WTC11 (cell line): Measurements from ENCODE around the gene RGL1.

Experiments
- MXD4 ChIP-seq: fragments of 250-450 bp; sonication (Bioruptor Pico); IDR thresholded peaks from 2 replicates; pipeline ENCODE4 v1.8.0; 2021; ENCODE audit warnings: mild to moderate bottlenecking, moderate library complexity, borderline replicate concordance
- RELA ChIP-seq: sonication (generic); formaldehyde crosslinking; IDR thresholded peaks from 2 replicates; pipeline ENCODE4 v1.8.1; 2022; ENCODE audit warnings: missing genetic modification reagents, mild to moderate bottlenecking, borderline replicate concordance
- TP53 ChIP-seq: sonication (generic); formaldehyde crosslinking; IDR thresholded peaks from 2 replicates; pipeline ENCODE4 v1.8.1; 2023; ENCODE audit warnings: mild to moderate bottlenecking, missing genetic modification reagents
- ZNF138 ChIP-seq: sonication (generic); formaldehyde crosslinking; conservative IDR thresholded peaks from 2 replicates; pipeline ENCODE4 v1.8.1; 2022; ENCODE audit warnings: mild to moderate bottlenecking, moderate library complexity, missing genetic modification reagents
- TF ChIP-seq, protein P1 (sequence below): fragments of 200-600 bp; IDR thresholded peaks from 2 replicates; pipeline ENCODE4 v1.8.0; 2022; ENCODE audit warnings: antibody characterized with exemption
- TF ChIP-seq, protein P2 (sequence below): sonication (generic); formaldehyde crosslinking; IDR thresholded peaks from 2 replicates; pipeline ENCODE4 v1.8.1; 2023; ENCODE audit warnings: mild to moderate bottlenecking, missing genetic modification reagents, moderate library complexity
- TF ChIP-seq, protein P3 (sequence below): sonication (generic); formaldehyde crosslinking; IDR thresholded peaks from 2 replicates; pipeline ENCODE4 v1.8.1; 2022; ENCODE audit warnings: mild to moderate bottlenecking, missing genetic modification reagents, moderate library complexity, borderline replicate concordance
- TF ChIP-seq, protein P4 (sequence below): sonication (generic); formaldehyde crosslinking; IDR thresholded peaks from 2 replicates; pipeline ENCODE4 v1.8.1; 2022; ENCODE audit warnings: mild to moderate bottlenecking, moderate library complexity, missing genetic modification reagents

DNA sequence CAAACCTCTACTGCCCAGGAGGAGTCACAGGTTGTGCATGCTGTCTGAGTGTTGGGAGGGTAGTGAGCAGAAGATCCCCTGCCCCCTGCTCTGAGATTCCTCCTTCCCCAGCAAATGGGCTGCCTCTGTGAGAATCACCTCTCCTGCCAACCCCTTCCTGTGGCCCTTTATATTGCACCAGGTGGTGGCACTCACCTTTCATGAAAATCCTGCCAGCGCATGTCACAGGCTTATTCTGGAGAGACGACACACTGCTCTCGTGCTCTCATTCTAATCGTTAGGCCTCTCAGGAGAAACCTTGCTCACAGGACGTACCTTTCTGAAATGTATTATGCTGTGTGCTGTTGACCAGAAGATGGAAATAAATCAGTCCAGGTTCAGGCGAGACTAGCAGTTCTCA is 113.7 kb downstream of the RGL1 start:
- TF ChIP-seq, protein P1, sequence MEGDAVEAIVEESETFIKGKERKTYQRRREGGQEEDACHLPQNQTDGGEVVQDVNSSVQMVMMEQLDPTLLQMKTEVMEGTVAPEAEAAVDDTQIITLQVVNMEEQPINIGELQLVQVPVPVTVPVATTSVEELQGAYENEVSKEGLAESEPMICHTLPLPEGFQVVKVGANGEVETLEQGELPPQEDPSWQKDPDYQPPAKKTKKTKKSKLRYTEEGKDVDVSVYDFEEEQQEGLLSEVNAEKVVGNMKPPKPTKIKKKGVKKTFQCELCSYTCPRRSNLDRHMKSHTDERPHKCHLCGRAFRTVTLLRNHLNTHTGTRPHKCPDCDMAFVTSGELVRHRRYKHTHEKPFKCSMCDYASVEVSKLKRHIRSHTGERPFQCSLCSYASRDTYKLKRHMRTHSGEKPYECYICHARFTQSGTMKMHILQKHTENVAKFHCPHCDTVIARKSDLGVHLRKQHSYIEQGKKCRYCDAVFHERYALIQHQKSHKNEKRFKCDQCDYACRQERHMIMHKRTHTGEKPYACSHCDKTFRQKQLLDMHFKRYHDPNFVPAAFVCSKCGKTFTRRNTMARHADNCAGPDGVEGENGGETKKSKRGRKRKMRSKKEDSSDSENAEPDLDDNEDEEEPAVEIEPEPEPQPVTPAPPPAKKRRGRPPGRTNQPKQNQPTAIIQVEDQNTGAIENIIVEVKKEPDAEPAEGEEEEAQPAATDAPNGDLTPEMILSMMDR = no peak
- TF ChIP-seq TP53 (CRISPR knock-in tag) = no peak
- TF ChIP-seq, protein P2, sequence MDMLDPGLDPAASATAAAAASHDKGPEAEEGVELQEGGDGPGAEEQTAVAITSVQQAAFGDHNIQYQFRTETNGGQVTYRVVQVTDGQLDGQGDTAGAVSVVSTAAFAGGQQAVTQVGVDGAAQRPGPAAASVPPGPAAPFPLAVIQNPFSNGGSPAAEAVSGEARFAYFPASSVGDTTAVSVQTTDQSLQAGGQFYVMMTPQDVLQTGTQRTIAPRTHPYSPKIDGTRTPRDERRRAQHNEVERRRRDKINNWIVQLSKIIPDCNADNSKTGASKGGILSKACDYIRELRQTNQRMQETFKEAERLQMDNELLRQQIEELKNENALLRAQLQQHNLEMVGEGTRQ = no peak
- no peak for TF ChIP-seq RELA (CRISPR knock-in tag)
- TF ChIP-seq, protein P3, sequence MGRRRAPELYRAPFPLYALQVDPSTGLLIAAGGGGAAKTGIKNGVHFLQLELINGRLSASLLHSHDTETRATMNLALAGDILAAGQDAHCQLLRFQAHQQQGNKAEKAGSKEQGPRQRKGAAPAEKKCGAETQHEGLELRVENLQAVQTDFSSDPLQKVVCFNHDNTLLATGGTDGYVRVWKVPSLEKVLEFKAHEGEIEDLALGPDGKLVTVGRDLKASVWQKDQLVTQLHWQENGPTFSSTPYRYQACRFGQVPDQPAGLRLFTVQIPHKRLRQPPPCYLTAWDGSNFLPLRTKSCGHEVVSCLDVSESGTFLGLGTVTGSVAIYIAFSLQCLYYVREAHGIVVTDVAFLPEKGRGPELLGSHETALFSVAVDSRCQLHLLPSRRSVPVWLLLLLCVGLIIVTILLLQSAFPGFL (CRISPR knock-in tag) = no peak
- TF ChIP-seq MXD4 (CRISPR knock-in tag) = no peak
- TF ChIP-seq ZNF138 (CRISPR knock-in tag) = no peak
- TF ChIP-seq, protein P4, sequence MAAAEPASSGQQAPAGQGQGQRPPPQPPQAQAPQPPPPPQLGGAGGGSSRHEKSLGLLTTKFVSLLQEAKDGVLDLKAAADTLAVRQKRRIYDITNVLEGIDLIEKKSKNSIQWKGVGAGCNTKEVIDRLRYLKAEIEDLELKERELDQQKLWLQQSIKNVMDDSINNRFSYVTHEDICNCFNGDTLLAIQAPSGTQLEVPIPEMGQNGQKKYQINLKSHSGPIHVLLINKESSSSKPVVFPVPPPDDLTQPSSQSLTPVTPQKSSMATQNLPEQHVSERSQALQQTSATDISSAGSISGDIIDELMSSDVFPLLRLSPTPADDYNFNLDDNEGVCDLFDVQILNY (CRISPR knock-in tag) = no peak
